Panc1 (cell line): ENCODE data around the gene SLIT3. TPM values are rescaled to one million over a fixed set of nuclear protein-coding genes. Genes with fewer than 3 reads are reported as not detected.

Experiments used
- ATAC-seq: fragments of 200-7000 bp; cut with Tn5 transposase; 2 replicates; pipeline ENCODE4 v1.9.1; 2020; ENCODE audit warnings: mild to moderate bottlenecking, moderate library complexity
- BruUV-seq: library from RNA; stranded (reverse); fragments of 400-500 nt; replicated peaks from 2 replicates; lab custom pipeline; 2021; lab: Mats Ljungman, UMichigan
- CTCF ChIA-PET: fragments of 300-600 bp; sonication (Branson Sonifier 250); formaldehyde crosslinking; loops from one replicate; lab custom pipeline; 2022; ENCODE audit warnings: antibody characterized with exemption; lab: Charles Lee
- POLR2A ChIA-PET: fragments of 300-600 bp; sonication (Branson Sonifier 250); formaldehyde crosslinking; loops from one replicate; lab custom pipeline; 2022; ENCODE audit warnings: antibody characterized with exemption; lab: Charles Lee
- DNase-seq: peaks from one replicate; pipeline ENCODE4 v3.0.0-alpha.2; 2010; ENCODE audit warnings: low read depth, low spot score
- H3K27ac ChIP-seq: 2 replicates; pipeline ENCODE4 v1.5.1; 2011; ENCODE audit warnings: mild to moderate bottlenecking, low read length, inconsistent platforms
- H3K27me3 ChIP-seq: fragments of 200-500 bp; sonication (Bioruptor generic); 2 replicates; pipeline ENCODE4 v1.6.0; 2014; ENCODE audit warnings: low read length, inconsistent platforms; ENCODE audit not compliant: control insufficient read depth, insufficient read depth
- H3K36me3 ChIP-seq: fragments of 200-500 bp; sonication (Bioruptor generic); 2 replicates; pipeline ENCODE4 v1.5.1; 2014; ENCODE audit warnings: inconsistent platforms, mild to moderate bottlenecking, low read length, moderate library complexity; ENCODE audit not compliant: control insufficient read depth, insufficient read depth
- H3K4me1 ChIP-seq: 2 replicates; pipeline ENCODE4 v1.5.1; 2011; ENCODE audit warnings: inconsistent platforms, mild to moderate bottlenecking, low read length, moderate library complexity; ENCODE audit not compliant: control insufficient read depth, insufficient read depth
- H3K4me3 ChIP-seq, 2 experiments: 2 replicates each; pipeline ENCODE4 v1.5.1; 2011 to 2012; ENCODE audit warnings: low read depth in 2 of 2, low read length in 2 of 2, mild to moderate bottlenecking in 2 of 2, inconsistent platforms in 1 of 2, moderate library complexity in 1 of 2
- H3K9me3 ChIP-seq: fragments of 200-500 bp; sonication (Bioruptor generic); 2 replicates; pipeline ENCODE4 v1.5.1; 2014; ENCODE audit warnings: low read depth, mild to moderate bottlenecking, inconsistent platforms, low read length, moderate library complexity; ENCODE audit not compliant: control insufficient read depth, insufficient read depth
- CTCF ChIP-seq: fragments of 450-650 bp; IDR thresholded peaks from 2 replicates; pipeline ENCODE4 v1.5.1; 2017; ENCODE audit warnings: mild to moderate bottlenecking
- POLR2AphosphoS5 ChIP-seq: IDR thresholded peaks from 2 replicates; pipeline ENCODE4 v1.6.1; 2012; ENCODE audit warnings: mild to moderate bottlenecking, low read depth, low read length, moderate library complexity
- SIN3A ChIP-seq: IDR thresholded peaks from 2 replicates; pipeline ENCODE4 v1.6.1; 2012; ENCODE audit warnings: low read depth, mild to moderate bottlenecking, low read length, moderate library complexity, borderline replicate concordance; ENCODE audit not compliant: insufficient read depth
- TCF7L2 ChIP-seq: IDR thresholded peaks from 2 replicates; pipeline ENCODE4 v1.6.1; 2011; ENCODE audit warnings: mild to moderate bottlenecking, low read depth, low read length, inconsistent platforms
- in situ Hi-C: cut with HindIII; loops from 2 replicates; pipeline ENCODE4 v1.10.0; 2016; ENCODE audit warnings: low sequenced_read_pairs, low pct_unique_long_range_greater_than_20kb
- intact Hi-C: fragments of 100-400 bp; cut with micrococcal nuclease; formaldehyde crosslinking; loops from one replicate; pipeline ENCODE4 v1.10.0; 2022; ENCODE audit not compliant: unreplicated experiment
- total RNA-seq: library from RNA; stranded (reverse); gene quantifications from one replicate; pipeline ENCODE4 v1.2.1, GENCODE V29; 2021; ENCODE audit not compliant: unreplicated experiment
- TF ChIP-seq, protein P1 (sequence below), 2 experiments: IDR thresholded peaks; 2 replicates each; pipeline ENCODE4 v1.6.1; 2011 to 2012; ENCODE audit warnings: low read depth in 2 of 2, control low read depth in 1 of 2, low read length in 1 of 2, mild to moderate bottlenecking in 1 of 2, moderate library complexity in 1 of 2; ENCODE audit not compliant: insufficient read depth in 1 of 2

Gene SLIT3
- total RNA-seq, 1 experiment from 2014 or later = 26.4 TPM

GRCh38 chr5:168710706-168711105, 590.2 kb downstream of the SLIT3 start:
- DNase-seq = no peak
- ChIA-PET CTCF (no interaction called here), POLR2A (interaction anchor here (0.6 kb wide), 1 partner anchor 949 kb away, joined by 3 read pairs; no protein-coding TSS in a partner anchor)
- no peaks in the 10 kb centered on the region for H3K9me3 ChIP-seq
- H3K27ac ChIP-seq = no peak overlapping the region
- no peaks in the 10 kb centered on the region for H3K36me3 ChIP-seq
- intact Hi-C loops (no loop called here), in situ Hi-C loops (no loop called here)
- H3K4me1 ChIP-seq = peaks cover 9% of the 10 kb centered on the region; the same call in 1 of the 2 replicates
- H3K27me3 ChIP-seq = no peaks in the 10 kb centered on the region
- H3K4me3 ChIP-seq = no peak overlapping the region
- BruUV-seq = no TSS peak
- ATAC-seq = no peak
- TF ChIP-seq, protein P1, sequence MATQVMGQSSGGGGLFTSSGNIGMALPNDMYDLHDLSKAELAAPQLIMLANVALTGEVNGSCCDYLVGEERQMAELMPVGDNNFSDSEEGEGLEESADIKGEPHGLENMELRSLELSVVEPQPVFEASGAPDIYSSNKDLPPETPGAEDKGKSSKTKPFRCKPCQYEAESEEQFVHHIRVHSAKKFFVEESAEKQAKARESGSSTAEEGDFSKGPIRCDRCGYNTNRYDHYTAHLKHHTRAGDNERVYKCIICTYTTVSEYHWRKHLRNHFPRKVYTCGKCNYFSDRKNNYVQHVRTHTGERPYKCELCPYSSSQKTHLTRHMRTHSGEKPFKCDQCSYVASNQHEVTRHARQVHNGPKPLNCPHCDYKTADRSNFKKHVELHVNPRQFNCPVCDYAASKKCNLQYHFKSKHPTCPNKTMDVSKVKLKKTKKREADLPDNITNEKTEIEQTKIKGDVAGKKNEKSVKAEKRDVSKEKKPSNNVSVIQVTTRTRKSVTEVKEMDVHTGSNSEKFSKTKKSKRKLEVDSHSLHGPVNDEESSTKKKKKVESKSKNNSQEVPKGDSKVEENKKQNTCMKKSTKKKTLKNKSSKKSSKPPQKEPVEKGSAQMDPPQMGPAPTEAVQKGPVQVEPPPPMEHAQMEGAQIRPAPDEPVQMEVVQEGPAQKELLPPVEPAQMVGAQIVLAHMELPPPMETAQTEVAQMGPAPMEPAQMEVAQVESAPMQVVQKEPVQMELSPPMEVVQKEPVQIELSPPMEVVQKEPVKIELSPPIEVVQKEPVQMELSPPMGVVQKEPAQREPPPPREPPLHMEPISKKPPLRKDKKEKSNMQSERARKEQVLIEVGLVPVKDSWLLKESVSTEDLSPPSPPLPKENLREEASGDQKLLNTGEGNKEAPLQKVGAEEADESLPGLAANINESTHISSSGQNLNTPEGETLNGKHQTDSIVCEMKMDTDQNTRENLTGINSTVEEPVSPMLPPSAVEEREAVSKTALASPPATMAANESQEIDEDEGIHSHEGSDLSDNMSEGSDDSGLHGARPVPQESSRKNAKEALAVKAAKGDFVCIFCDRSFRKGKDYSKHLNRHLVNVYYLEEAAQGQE (IDR thresholded peaks at IDR 0.05; ENCODE audit: insufficient read depth in 1 of 2, low read depth in 2 of 2, low read length in 1 of 2) = no peak
- no peak for TF ChIP-seq CTCF
- TF ChIP-seq POLR2AphosphoS5 = no peak
- TF ChIP-seq TCF7L2 = no peak
- TF ChIP-seq SIN3A = no peak

- no peaks in the 10 kb centered on the region for H3K36me3 ChIP-seq
- intact Hi-C loops = loop anchor here (2.0 to 10.0 kb wide), 2 partner anchors 237 to 279 kb away; no protein-coding TSS in a partner anchor
Observed at GRCh38 chr5:168707716-168708695, 592.9 kb downstream of the SLIT3 start.

More at GRCh38 chr5:168707716-168708695, 592.9 kb downstream of the SLIT3 start:
- no TSS peak for BruUV-seq
- in situ Hi-C loops = no loop called here
- H3K4me1 ChIP-seq = peaks cover 9% of the 10 kb centered on the region; the same call in 1 of the 2 replicates
- no peak overlapping the region for H3K4me3 ChIP-seq
- no peaks in the 10 kb centered on the region for H3K27me3 ChIP-seq
- CTCF ChIA-PET = no interaction called here
- ATAC-seq (no peak), DNase-seq (no peak)
- H3K9me3 ChIP-seq = no peaks in the 10 kb centered on the region
- TF ChIP-seq POLR2AphosphoS5 (no peak), TCF7L2 (no peak)
- POLR2A ChIA-PET = no interaction called here
- H3K27ac ChIP-seq = no peak overlapping the region
